Lung (tissue), 12 donors: ENCODE data around the gene SNX20. TPM values are rescaled to one million over a fixed set of nuclear protein-coding genes. Genes with fewer than 3 reads are reported as not detected.

Experiments used
- ATAC-seq: fragments of 200-7000 bp; cut with Tn5 transposase; one replicate; pipeline ENCODE4 v1.9.1; 2020; ENCODE audit warnings: moderate number of reproducible peaks; ENCODE audit not compliant: insufficient read depth, low FRiP score
- DNase-seq, 3 donors: peaks; one replicate each; pipeline ENCODE4 v3.0.0-alpha.2; 2013 to 2017
- H3K27ac ChIP-seq, 2 donors: one replicate each; pipeline ENCODE4 v1.5.1; 2013; ENCODE audit warnings: mild to moderate bottlenecking in 2 of 2, moderate library complexity in 2 of 2, control low read depth in 1 of 2, inconsistent platforms in 1 of 2, low read depth in 1 of 2, low read length in 1 of 2
- H3K27me3 ChIP-seq, 3 donors: one replicate each; pipeline ENCODE4 v1.5.1; 2013; ENCODE audit warnings: low read length in 2 of 3; ENCODE audit not compliant: control insufficient read depth in 3 of 3, insufficient read depth in 3 of 3
- H3K36me3 ChIP-seq, 4 donors: one replicate each; pipeline ENCODE4 v1.5.1; 2013; ENCODE audit warnings: low read length in 4 of 4, mild to moderate bottlenecking in 1 of 4, moderate library complexity in 1 of 4; ENCODE audit not compliant: control insufficient read depth in 4 of 4, insufficient read depth in 4 of 4
- H3K4me1 ChIP-seq, 5 donors: one replicate each; pipeline ENCODE4 v1.5.1; 2013; ENCODE audit warnings: low read length in 5 of 5, mild to moderate bottlenecking in 2 of 5, moderate library complexity in 1 of 5; ENCODE audit not compliant: control insufficient read depth in 5 of 5, insufficient read depth in 5 of 5
- H3K4me3 ChIP-seq: one replicate; pipeline ENCODE4 v1.5.1; 2013; ENCODE audit warnings: mild to moderate bottlenecking, control low read depth, moderate library complexity
- H3K9ac ChIP-seq, 2 donors: one replicate each; pipeline ENCODE4 v1.5.1; 2013; ENCODE audit warnings: low read length in 2 of 2, control low read depth in 1 of 2; ENCODE audit not compliant: insufficient read depth in 1 of 2
- H3K9me3 ChIP-seq, 4 donors: one replicate each; pipeline ENCODE4 v1.5.1; 2013; ENCODE audit warnings: low read length in 3 of 4, mild to moderate bottlenecking in 1 of 4, moderate library complexity in 1 of 4; ENCODE audit not compliant: control insufficient read depth in 4 of 4, insufficient read depth in 3 of 4
- CTCF ChIP-seq: IDR thresholded peaks from 2 replicates; pipeline ENCODE4 v1.5.1; 2012; ENCODE audit warnings: mild to moderate bottlenecking; ENCODE audit errors: control extremely low read depth, extremely low read depth
- WGBS, 2 donors: extraction: QIAGEN DNeasy Blood & Tissue Kit; methylation state at CpG; one replicate each; pipeline ENCODE4 v1.1.7; 2013; 5-methylcytosine and 5-hydroxymethylcytosine counted together
- polyA plus RNA-seq, 2 donors: library from polyadenylated mRNA; stranded (reverse); fragments of 200-250 nt; gene quantifications; one replicate each; pipeline ENCODE4 v1.2.1, GENCODE V29; 2013
- total RNA-seq, 2 donors: library from RNA; depleted of rRNA in 1 of 2; stranded (reverse); fragments of >200 nt in 1 of 2; gene quantifications; one replicate each; pipeline ENCODE4 v1.2.1, GENCODE V29; 2014 to 2021
- donor health status: control.
- donor health status: control.
- donor health status: Bipolar disorder and iron deficiency.
- donor health status: healthy.
- donor health status: DM: yes; HTN: yes; CAD: no.

SNX20 gene
- total and polyA plus RNA-seq, 4 donors = 3.1 to 14.9 (median 9.5) TPM

GRCh38 chr16:50646345-50646744 lies 34.8 kb downstream of the SNX20 start:
- Histone ChIP-seq H3K9me3 (peaks cover 0 to 4% (median 0%) of the 10 kb centered on the region in 4 donors), H3K27ac (no peak overlapping the region), H3K27me3 (no peaks in the 10 kb centered on the region), H3K9ac (no peak overlapping the region), H3K4me1 (peaks cover 0 to 26% (median 14%) of the 10 kb centered on the region in 5 donors), H3K36me3 (peaks cover 0 to 29% (median 5%) of the 10 kb centered on the region in 4 donors), H3K4me3 (no peak overlapping the region)
- ATAC-seq (no peak), DNase-seq (no peak)
- WGBS, 2 donors = 78 to 91% methylated on average over 8 of the region's 8 CpGs
- TF ChIP-seq CTCF = no peak

GRCh38 chr16:50645563-50646220 lies 35.4 kb downstream of the SNX20 start:
- WGBS, 2 donors = 69 to 80% methylated on average over 20 of the region's 20 CpGs
- H3K27me3 ChIP-seq = no peaks in the 10 kb centered on the region
- H3K27ac ChIP-seq = no peak overlapping the region
- H3K4me1 ChIP-seq = peaks cover 0 to 26% (median 14%) of the 10 kb centered on the region in 5 donors
- no peak overlapping the region for H3K9ac ChIP-seq
- TF ChIP-seq CTCF = no peak
- DNase-seq (peak; percentile 59 to 81 (median 74)), ATAC-seq (no peak)
- H3K36me3 ChIP-seq = peaks cover 0 to 29% (median 5%) of the 10 kb centered on the region in 4 donors
- H3K4me3 ChIP-seq = no peak overlapping the region
- H3K9me3 ChIP-seq = peaks cover 0 to 4% (median 0%) of the 10 kb centered on the region in 4 donors

- Histone ChIP-seq H3K4me1 (peaks cover 0 to 32% (median 14%) of the 10 kb centered on the region in 5 donors), H3K36me3 (peaks cover 0 to 29% (median 5%) of the 10 kb centered on the region in 4 donors), H3K27ac (no peak overlapping the region), H3K27me3 (no peaks in the 10 kb centered on the region), H3K4me3 (no peak overlapping the region), H3K9ac (no peak overlapping the region), H3K9me3 (peaks cover 0 to 4% (median 0%) of the 10 kb centered on the region in 4 donors)
- TF ChIP-seq CTCF = no peak
- ATAC-seq (no peak), DNase-seq (peak; percentile 44 to 78 (median 66))
- whole genome bisulfite sequencing, 2 donors = 47 to 55% methylated on average over 6 of the region's 6 CpGs
Measured at GRCh38 chr16:50644729-50645128, 36.4 kb downstream of the SNX20 start.
